Measurements from ENCODE around the gene MAPK13. TPM values are rescaled to one million over a fixed set of nuclear protein-coding genes. Genes with fewer than 3 reads are reported as not detected.
"Not testable (repeated sequence)": the region's sequence is repeated elsewhere in the genome, so short reads cannot be mapped to it uniquely, and the experiment has no call there.

The MAPK13 gene
- not detected in 2 replicates for total RNA-seq (2014; rRNA removed; shearing (Covaris generic))

DNA sequence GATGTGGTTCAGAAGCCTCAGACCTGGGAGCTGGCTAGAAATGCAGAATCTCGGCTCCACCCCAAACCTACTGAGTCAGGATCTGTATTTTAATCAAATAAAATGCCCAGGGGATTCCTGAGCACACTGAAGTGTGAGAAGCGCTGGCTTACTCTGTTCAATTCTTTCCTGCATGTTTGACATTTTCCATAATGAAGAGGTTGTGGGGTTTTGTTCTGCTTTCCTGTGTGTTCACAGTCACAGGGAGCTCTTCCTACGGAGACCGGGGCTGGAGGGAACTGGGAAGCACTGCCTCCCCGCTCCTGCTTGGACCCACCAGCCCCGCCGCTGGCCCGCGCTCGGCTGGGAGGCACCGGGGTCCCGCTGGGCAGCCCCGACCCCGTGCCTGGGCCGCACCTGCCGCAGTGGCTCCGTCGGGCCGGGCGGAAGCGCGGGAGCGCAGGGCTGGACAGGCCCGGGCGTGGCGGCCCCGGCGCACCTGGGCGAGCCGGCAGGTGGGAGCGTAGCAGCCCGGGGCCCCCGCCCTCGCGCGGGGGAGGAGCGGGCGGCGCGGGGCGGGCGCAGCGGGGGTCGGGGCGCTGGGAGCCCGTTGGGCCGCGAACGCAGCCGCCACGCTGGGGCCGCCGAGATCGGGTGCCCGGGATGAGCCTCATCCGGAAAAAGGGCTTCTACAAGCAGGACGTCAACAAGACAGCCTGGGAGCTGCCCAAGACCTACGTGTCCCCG is at the start of gene MAPK13:
Gene MAPK13, plus strand, starts transcription at position 573 of the 726 bp plus-strand sequence. Its CDS starts 70 bp downstream, at position 643.
- DNase-seq (ENCODE audit: low read depth in 1 of 2, low spot score in 2 of 2), result no peak
- Histone ChIP-seq H3K27ac (no peak within 1 kb of the TSS), H3K36me3 (no peaks in the 10 kb centered on the region), H3K4me1 (replicated peaks) (peaks cover 12% of the 10 kb centered on the region), H3K4me3 (no peak within 1 kb of the TSS), H3K9me3 (replicated peaks) (no peaks in the 10 kb centered on the region; the same call in 1 of the 2 replicates), H3K27me3 (replicated peaks) (no peaks in the 10 kb centered on the region)

- Histone ChIP-seq H3K27me3 (replicated peaks) (no peaks in the 10 kb centered on the region), H3K4me3 (no peak overlapping the region), H3K36me3 (peaks cover 90% of the 10 kb centered on the region), H3K27ac (no peak overlapping the region), H3K4me1 (replicated peaks) (no peaks in the 10 kb centered on the region), H3K9me3 (replicated peaks) (no peaks in the 10 kb centered on the region)
- DNase-seq (ENCODE audit: low read depth in 1 of 2, low spot score in 2 of 2), result no peak
Observed at GRCh38 chr6:36082318-36082717, 48.0 kb upstream of the MAPK13 start.

- no peak overlapping the region for H3K4me3 ChIP-seq
- DNase-seq (ENCODE audit: low read depth in 1 of 2, low spot score in 2 of 2), result no peak
- no peaks in the 10 kb centered on the region for H3K27me3 ChIP-seq (replicated peaks)
- H3K27ac ChIP-seq, result no peak overlapping the region
- H3K9me3 ChIP-seq (replicated peaks), result no peaks in the 10 kb centered on the region
- H3K4me1 ChIP-seq (replicated peaks), result no peaks in the 10 kb centered on the region
- peaks cover 87% of the 10 kb centered on the region for H3K36me3 ChIP-seq
Observed at GRCh38 chr6:36083446-36083845, 46.9 kb upstream of the MAPK13 start.

DNA sequence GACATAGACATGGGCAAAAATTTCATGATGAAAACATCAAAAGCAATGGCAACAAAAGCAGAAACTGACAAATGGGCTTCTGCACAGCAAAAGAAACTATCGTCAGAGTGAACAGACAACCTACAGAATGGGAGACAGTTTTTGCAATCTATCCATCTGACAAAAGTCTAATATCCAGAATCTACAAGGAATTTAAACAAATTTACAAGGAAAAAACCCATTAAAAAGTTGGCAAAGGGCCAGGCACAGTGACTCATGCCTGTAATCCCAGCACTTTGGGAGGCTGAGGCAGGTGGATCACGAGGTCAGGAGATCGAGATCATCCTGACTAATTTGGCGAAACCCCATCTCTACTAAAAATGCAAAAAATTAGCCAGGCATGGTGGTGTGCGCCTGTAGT is 42.1 kb upstream of the MAPK13 start:
- H3K9me3 ChIP-seq (replicated peaks); H3K27ac ChIP-seq; DNase-seq (ENCODE audit: low read depth in 1 of 2, low spot score in 2 of 2); H3K27me3 ChIP-seq (replicated peaks); H3K4me1 ChIP-seq (replicated peaks); H3K4me3 ChIP-seq: not testable (repeated sequence)
- peaks cover 66% of the 10 kb centered on the region for H3K36me3 ChIP-seq

DNA sequence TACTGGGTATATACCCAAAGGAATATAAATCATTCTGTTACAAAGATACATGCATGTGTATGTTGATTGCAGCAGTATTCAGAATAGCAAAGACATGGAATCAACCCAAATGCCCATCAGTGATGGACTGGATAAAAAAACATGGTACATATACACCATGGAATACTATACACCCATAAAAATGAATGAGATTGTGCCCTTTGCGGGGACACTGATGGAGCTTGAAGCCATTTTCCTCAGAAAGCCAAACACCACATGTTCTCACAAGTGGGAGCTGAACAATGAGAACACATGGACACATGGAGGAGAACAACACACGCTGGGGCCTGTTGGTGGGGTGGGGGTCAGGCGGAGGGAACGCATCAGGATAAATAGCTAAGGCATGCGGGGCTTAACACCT is 41.3 kb upstream of the MAPK13 start:
- Histone ChIP-seq H3K36me3 (peaks cover 58% of the 10 kb centered on the region), H3K4me3 (no peak overlapping the region), H3K27ac (no peak overlapping the region), H3K4me1 (replicated peaks) (no peaks in the 10 kb centered on the region), H3K9me3 (replicated peaks) (no peaks in the 10 kb centered on the region), H3K27me3 (replicated peaks) (no peaks in the 10 kb centered on the region)
- no peak for DNase-seq (ENCODE audit: low read depth in 1 of 2, low spot score in 2 of 2)

DNA sequence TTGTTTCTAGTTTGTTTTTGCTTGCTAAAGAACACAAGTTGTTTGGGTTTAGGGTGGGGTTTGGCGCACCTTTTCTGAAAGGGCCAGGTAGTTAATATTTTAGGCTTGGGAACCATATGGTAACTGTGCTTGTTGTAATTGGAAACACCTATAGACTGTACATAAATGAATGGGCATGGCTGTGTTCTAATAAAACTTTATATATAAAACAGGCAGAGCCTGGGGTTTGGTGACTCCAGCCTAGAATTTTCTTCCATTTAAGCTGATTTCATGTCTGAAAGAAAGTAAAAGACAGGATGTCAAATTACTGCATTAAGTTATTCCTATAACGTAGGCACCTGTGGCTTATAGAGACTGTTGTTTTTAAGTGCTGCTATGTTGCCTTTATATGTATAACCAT is 36.1 kb upstream of the MAPK13 start:
- H3K4me3 ChIP-seq, result no peak overlapping the region
- H3K27me3 ChIP-seq (replicated peaks), result no peaks in the 10 kb centered on the region
- DNase-seq (ENCODE audit: low read depth in 1 of 2, low spot score in 2 of 2), result no peak
- H3K4me1 ChIP-seq (replicated peaks), result no peaks in the 10 kb centered on the region
- H3K9me3 ChIP-seq (replicated peaks), result no peaks in the 10 kb centered on the region
- no peak overlapping the region for H3K27ac ChIP-seq
- peaks cover 25% of the 10 kb centered on the region for H3K36me3 ChIP-seq

- no peaks in the 10 kb centered on the region for H3K9me3 ChIP-seq (replicated peaks)
- H3K4me1 ChIP-seq (replicated peaks), result no peaks in the 10 kb centered on the region
- H3K36me3 ChIP-seq, result peaks cover 20% of the 10 kb centered on the region
- peak; percentile 68 to 72 for DNase-seq (ENCODE audit: low read depth in 1 of 2, low spot score in 2 of 2)
- no peak overlapping the region for H3K4me3 ChIP-seq
- H3K27ac ChIP-seq, result no peak overlapping the region
- H3K27me3 ChIP-seq (replicated peaks), result no peaks in the 10 kb centered on the region
Observed at GRCh38 chr6:36094753-36095496, 35.4 kb upstream of the MAPK13 start.

DNA sequence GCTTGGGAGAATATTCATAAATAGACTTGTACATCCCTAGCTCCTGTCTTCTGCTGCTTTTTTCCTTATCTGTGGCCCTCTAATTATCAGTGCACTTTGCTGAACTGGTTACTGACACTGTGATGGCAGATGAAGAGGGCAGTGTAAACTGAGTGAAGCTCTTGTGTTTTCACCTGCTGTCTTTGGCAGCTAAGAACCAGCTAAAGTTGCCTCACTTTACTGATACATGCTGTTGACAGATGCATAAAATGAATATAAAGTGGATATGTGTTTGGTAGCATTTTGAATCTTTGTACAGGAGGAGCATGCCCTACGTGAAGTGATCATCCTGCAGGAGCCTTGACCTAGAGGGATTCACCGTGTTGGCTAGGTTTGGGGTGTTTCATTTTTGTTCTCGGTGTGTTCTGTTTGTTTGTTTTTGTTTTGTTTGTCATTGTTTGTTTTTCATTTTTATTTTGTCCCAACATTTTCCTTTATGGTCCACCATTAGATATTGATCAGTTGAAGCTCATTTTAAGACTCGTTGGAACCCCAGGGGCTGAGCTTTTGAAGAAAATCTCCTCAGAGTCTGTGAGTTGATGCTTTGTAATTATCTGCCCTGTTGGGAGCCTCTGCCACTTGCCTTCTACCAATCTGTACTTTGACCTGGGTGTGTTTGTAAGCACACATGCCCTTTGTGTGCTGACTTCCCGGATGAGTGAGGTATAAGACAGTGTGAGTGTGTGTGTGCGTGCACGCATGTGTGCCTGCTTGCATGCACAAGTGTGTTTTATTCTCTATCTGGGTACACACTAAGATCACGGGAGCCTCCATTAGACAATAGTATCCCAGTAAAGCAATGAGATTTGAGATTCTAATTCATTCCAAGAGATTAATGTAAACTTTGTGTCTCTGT is 34.6 kb upstream of the MAPK13 start:
- Histone ChIP-seq H3K4me1 (replicated peaks) (no peaks in the 10 kb centered on the region), H3K36me3 (peaks cover 19% of the 10 kb centered on the region), H3K27ac (no peak overlapping the region), H3K4me3 (no peak overlapping the region), H3K9me3 (replicated peaks) (no peaks in the 10 kb centered on the region), H3K27me3 (replicated peaks) (no peaks in the 10 kb centered on the region)
- no peak for DNase-seq (ENCODE audit: low read depth in 1 of 2, low spot score in 2 of 2)

- Histone ChIP-seq H3K27ac (no peak overlapping the region), H3K9me3 (replicated peaks) (no peaks in the 10 kb centered on the region), H3K4me1 (replicated peaks) (no peaks in the 10 kb centered on the region), H3K36me3 (peaks cover 30% of the 10 kb centered on the region), H3K27me3 (replicated peaks) (no peaks in the 10 kb centered on the region), H3K4me3 (no peak overlapping the region)
- no peak for DNase-seq (ENCODE audit: low read depth in 1 of 2, low spot score in 2 of 2)
Observed at GRCh38 chr6:36098253-36098919, 31.9 kb upstream of the MAPK13 start.

- H3K9me3 ChIP-seq (replicated peaks), result no peaks in the 10 kb centered on the region
- no peak overlapping the region for H3K4me3 ChIP-seq
- no peaks in the 10 kb centered on the region for H3K4me1 ChIP-seq (replicated peaks)
- no peak overlapping the region for H3K27ac ChIP-seq
- no peaks in the 10 kb centered on the region for H3K27me3 ChIP-seq (replicated peaks)
- no peak for DNase-seq (ENCODE audit: low read depth in 1 of 2, low spot score in 2 of 2)
- H3K36me3 ChIP-seq, result peaks cover 37% of the 10 kb centered on the region
Observed at GRCh38 chr6:36098920-36099647, 31.2 kb upstream of the MAPK13 start.

DNA sequence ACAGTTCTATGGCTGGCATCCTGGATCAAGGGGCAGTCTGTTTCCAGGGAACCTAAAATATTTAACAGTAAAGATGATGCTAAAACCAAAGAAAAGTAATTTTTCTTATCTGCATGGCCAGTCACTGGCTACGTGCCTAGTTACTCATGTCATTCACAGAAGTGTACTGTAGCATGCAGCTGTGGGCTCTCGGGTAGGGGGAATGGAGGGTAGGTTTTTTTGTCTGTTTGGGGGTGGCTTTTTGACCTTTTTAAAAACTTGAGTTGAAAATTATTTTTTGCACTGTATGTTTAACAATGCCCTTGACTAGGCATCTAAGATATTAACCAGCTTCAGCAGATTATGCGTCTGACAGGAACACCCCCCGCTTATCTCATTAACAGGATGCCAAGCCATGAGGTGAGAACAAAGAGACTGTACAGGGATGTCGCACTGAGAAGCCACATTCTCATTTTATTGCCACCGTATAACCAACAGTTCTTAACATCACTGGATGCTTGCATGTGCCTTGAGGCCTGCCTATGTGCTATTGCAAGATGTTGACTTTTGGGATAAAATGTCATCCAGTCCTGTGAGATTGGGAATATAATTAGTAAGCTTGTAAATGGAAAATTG is 30.3 kb upstream of the MAPK13 start:
- DNase-seq (ENCODE audit: low read depth in 1 of 2, low spot score in 2 of 2), result no peak
- Histone ChIP-seq H3K4me3 (no peak overlapping the region), H3K27me3 (replicated peaks) (no peaks in the 10 kb centered on the region), H3K9me3 (replicated peaks) (no peaks in the 10 kb centered on the region), H3K36me3 (peaks cover 40% of the 10 kb centered on the region), H3K27ac (no peak overlapping the region), H3K4me1 (replicated peaks) (no peaks in the 10 kb centered on the region)

DNA sequence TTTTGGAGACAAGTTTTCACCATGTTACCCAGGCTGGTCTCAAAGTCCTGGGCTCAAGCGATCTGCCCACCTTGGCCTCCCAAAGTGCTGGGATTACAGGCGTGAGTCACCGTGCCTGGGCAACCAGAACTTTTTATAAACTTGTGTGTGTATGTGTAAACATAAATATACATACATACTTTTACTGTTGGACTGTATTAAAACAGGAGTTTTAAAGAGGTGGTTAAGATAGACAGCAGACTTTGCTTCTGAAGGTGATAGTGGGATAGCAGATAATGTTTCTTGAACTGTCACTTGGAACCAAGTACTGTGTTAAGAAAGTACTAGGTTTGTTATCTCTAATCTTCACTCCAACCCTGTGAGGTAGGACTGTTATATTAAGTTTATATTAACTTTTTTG is 28.6 kb upstream of the MAPK13 start:
- H3K9me3 ChIP-seq (replicated peaks), result no peaks in the 10 kb centered on the region
- no peak overlapping the region for H3K4me3 ChIP-seq
- H3K36me3 ChIP-seq, result peaks cover 36% of the 10 kb centered on the region
- H3K4me1 ChIP-seq (replicated peaks), result no peaks in the 10 kb centered on the region
- DNase-seq (ENCODE audit: low read depth in 1 of 2, low spot score in 2 of 2), result no peak
- H3K27me3 ChIP-seq (replicated peaks), result no peaks in the 10 kb centered on the region
- no peak overlapping the region for H3K27ac ChIP-seq

Measured in SJSA1 (cell line).